ENCODE results near the gene FREY1. TPM values are rescaled to one million over a fixed set of nuclear protein-coding genes. Genes with fewer than 3 reads are reported as not detected.
"Not testable (repeated sequence)": the region's sequence is repeated elsewhere in the genome, so short reads cannot be mapped to it uniquely, and the experiment has no call there.

Gene FREY1
- total RNA-seq, 1 donor from 2014 or later, result 1.3 TPM

DNA sequence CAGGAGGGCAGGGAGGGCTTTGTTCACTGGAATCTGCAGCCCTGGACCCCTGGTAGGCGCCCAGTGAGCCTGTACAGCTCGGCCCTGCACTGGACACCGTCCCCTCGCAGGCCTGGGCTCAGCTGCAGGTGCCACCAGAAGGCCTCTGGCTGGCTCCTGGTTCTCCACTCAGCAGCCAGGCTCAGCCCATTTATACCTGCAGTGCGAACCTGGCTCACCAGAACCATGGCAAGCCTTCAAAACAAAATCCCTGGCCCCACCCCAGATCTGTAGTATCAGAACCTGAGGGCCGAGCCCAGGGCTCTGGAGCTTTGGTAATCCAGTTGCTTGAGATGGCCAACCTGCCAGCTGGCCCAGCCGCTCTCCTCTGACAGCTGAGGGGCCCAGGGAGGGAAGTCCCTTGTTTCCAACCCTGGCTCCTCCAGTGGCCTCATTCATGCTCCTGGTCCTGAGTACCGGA lies 870 bp upstream of the FREY1 start:
- Histone ChIP-seq H3K4me3 (ENCODE audit: low read depth, low read length) (no peak overlapping the region), H3K27me3 (ENCODE audit: control insufficient read depth, insufficient read depth, low read length) (no peaks in the 10 kb centered on the region), H3K36me3 (ENCODE audit: control insufficient read depth, insufficient read depth, low read length) (peaks cover 13% of the 10 kb centered on the region)
- TF ChIP-seq, protein P1, sequence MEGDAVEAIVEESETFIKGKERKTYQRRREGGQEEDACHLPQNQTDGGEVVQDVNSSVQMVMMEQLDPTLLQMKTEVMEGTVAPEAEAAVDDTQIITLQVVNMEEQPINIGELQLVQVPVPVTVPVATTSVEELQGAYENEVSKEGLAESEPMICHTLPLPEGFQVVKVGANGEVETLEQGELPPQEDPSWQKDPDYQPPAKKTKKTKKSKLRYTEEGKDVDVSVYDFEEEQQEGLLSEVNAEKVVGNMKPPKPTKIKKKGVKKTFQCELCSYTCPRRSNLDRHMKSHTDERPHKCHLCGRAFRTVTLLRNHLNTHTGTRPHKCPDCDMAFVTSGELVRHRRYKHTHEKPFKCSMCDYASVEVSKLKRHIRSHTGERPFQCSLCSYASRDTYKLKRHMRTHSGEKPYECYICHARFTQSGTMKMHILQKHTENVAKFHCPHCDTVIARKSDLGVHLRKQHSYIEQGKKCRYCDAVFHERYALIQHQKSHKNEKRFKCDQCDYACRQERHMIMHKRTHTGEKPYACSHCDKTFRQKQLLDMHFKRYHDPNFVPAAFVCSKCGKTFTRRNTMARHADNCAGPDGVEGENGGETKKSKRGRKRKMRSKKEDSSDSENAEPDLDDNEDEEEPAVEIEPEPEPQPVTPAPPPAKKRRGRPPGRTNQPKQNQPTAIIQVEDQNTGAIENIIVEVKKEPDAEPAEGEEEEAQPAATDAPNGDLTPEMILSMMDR (IDR thresholded peaks at IDR 0.05; ENCODE audit: insufficient read depth, low read length, severe bottlenecking), result no peak
- FAIRE-seq (no peak), DNase-seq (ENCODE audit: low read depth) (no peak)

DNA sequence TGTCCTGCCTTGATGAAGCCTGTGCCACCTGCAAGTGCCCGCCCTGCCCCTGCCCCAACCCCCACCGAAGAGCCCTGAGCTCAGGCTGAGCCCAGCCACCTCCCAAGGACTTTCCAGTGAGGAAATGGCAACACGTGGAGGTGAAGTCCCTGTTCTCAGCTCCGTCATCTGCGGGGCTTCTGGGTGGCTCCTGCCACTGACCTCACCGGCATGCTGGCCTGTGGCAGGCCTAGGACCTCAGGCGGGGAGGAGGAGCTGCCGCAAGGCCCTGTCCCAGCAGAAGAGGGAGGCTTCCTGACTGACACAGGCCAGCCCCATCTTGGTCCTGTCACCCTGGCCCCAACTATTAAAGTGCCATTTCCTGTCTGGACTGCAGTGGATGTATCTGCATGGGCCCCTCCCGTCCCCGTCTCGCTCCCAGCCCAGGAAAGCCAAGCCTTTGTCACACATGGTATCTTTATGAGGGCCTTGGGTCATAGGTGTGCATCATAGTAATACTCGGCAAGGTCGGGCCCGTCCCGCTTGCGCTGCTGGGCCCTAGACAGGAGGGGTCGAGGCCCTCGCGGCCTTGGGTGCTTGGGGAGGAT lies 882 bp downstream of the FREY1 start:
- FAIRE-seq (no peak), DNase-seq (ENCODE audit: low read depth) (no peak)
- TF ChIP-seq, protein P1 (IDR thresholded peaks at IDR 0.05; ENCODE audit: insufficient read depth, low read length, severe bottlenecking), result no peak
- H3K27me3 ChIP-seq (ENCODE audit: control insufficient read depth, insufficient read depth, low read length), result no peaks in the 10 kb centered on the region
- no peak overlapping the region for H3K4me3 ChIP-seq (ENCODE audit: low read depth, low read length)
- H3K36me3 ChIP-seq (ENCODE audit: control insufficient read depth, insufficient read depth, low read length), result peaks cover 10% of the 10 kb centered on the region

DNA sequence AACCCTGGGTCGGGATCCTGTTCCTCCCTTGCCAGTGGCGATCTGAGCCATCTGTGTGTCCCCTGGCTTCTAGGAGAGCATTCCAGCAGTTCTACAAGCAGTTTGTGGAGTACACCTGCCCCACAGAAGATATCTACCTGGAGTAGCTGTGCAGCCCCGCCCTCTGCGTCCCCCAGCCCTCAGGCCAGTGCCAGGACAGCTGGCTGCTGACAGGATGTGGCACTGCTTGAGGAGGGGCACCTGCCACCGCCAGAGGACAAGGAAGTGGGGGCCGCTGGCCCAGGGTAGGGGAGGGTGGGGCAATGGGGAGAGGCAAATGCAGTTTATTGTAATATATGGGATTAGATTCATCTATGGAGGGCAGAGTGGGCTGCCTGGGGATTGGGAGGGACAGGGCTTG lies 1.5 kb downstream of the FREY1 start:
- not testable (repeated sequence) for DNase-seq (ENCODE audit: low read depth); FAIRE-seq

DNA sequence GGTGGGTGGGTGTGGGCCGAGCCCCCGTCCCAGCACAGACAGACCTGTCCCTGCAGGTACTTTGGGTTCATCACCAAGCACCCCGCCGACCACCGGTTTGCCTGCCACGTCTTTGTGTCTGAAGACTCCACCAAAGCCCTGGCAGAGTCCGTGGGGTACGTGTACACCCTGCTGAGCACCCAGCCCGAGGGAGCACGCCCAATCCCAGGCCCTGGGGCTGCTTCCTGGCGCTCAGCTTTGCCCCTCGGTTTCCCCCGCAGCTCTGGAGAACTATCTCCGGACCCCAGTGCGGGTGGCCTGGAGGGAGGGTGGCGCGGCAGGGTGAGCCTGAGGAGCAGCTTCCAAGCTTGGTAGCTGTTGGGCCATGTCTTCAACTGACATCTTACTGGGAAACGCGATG lies 2.0 kb downstream of the FREY1 start:
- FAIRE-seq (no peak), DNase-seq (ENCODE audit: low read depth) (no peak)
- Histone ChIP-seq H3K27me3 (ENCODE audit: control insufficient read depth, insufficient read depth, low read length) (peaks cover 5% of the 10 kb centered on the region), H3K36me3 (ENCODE audit: control insufficient read depth, insufficient read depth, low read length) (no peaks in the 10 kb centered on the region), H3K4me3 (ENCODE audit: low read depth, low read length) (no peak overlapping the region)
- TF ChIP-seq, protein P1 (IDR thresholded peaks at IDR 0.05; ENCODE audit: insufficient read depth, low read length, severe bottlenecking), result no peak

More for the DNA sequence above, 1.5 kb downstream of the FREY1 start:
- not testable (repeated sequence) for H3K4me3 ChIP-seq (ENCODE audit: low read depth, low read length); H3K36me3 ChIP-seq (ENCODE audit: control insufficient read depth, insufficient read depth, low read length); H3K27me3 ChIP-seq (ENCODE audit: control insufficient read depth, insufficient read depth, low read length)

DNA sequence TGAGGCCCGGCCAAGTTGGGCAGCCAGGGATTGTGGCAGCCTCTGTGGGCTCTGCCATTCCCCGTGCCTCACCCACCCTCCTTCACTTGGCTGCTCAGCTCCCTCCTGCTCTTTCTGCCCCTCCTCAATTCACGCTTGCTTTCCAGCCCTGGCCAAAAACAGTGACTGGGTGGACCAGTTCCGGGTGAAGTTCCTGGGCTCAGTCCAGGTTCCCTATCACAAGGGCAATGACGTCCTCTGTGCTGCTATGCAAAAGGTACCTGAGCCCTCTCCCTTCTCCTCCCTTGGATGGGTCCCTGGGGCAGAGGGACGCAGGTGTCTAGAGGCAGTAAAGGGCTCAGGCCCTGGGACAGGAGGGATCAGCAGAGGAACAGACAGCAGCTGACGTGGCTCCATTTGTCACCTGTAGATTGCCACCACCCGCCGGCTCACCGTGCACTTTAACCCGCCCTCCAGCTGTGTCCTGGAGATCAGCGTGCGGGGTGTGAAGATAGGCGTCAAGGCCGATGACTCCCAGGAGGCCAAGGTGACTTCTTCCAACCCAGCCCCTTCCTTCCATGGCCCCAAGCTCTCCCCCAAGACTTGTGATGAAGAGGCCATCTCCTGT lies 2.7 kb downstream of the FREY1 start:
- Histone ChIP-seq H3K27me3 (ENCODE audit: control insufficient read depth, insufficient read depth, low read length) (peaks cover 5% of the 10 kb centered on the region), H3K4me3 (ENCODE audit: low read depth, low read length) (no peak overlapping the region), H3K36me3 (ENCODE audit: control insufficient read depth, insufficient read depth, low read length) (no peaks in the 10 kb centered on the region)
- FAIRE-seq, result no peak
- TF ChIP-seq, protein P1 (IDR thresholded peaks at IDR 0.05; ENCODE audit: insufficient read depth, low read length, severe bottlenecking), result no peak
- DNase-seq (ENCODE audit: low read depth), result no peak

DNA sequence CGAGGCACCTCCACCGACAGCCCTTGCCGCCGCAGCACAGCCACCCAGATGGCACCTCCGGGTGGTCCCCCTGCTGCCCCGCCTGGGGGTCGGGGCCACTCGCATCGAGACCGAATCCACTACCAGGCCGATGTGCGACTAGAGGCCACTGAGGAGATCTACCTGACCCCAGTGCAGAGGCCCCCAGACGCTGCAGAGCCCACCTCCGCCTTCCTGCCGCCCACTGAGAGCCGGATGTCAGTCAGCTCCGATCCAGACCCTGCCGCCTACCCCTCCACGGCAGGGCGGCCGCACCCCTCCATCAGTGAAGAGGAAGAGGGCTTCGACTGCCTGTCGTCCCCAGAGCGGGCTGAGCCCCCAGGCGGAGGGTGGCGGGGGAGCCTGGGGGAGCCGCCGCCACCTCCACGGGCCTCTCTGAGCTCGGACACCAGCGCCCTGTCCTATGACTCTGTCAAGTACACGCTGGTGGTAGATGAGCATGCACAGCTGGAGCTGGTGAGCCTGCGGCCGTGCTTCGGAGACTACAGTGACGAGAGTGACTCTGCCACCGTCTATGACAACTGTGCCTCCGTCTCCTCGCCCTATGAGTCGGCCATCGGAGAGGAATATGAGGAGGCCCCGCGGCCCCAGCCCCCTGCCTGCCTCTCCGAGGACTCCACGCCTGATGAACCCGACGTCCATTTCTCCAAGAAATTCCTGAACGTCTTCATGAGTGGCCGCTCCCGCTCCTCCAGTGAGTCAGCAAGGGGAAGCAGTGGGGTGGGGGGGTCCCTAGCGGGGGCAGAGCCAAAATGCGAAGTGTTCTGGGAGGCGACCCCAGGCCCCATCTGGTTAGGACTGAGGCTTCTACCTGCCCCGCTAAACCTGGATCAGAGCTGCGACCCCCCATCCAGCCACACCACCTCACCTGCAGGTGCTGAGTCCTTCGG lies 4.4 kb downstream of the FREY1 start:
- no peak for DNase-seq (ENCODE audit: low read depth)
- no peak for FAIRE-seq
- TF ChIP-seq, protein P1 (IDR thresholded peaks at IDR 0.05; ENCODE audit: insufficient read depth, low read length, severe bottlenecking), result no peak
- Histone ChIP-seq H3K27me3 (ENCODE audit: control insufficient read depth, insufficient read depth, low read length) (peaks cover 5% of the 10 kb centered on the region), H3K36me3 (ENCODE audit: control insufficient read depth, insufficient read depth, low read length) (no peaks in the 10 kb centered on the region), H3K4me3 (ENCODE audit: low read depth, low read length) (no peak overlapping the region)
